Motor neuron (in vitro differentiated cells): ENCODE data around the gene TRAM2. TPM values are rescaled to one million over a fixed set of nuclear protein-coding genes. Genes with fewer than 3 reads are reported as not detected.

Experiments
- ATAC-seq, 8 experiments: fragments of 200-7000 bp; cut with Tn5 transposase; replicated peaks in 6 of 8; 2 replicates each; pipeline ENCODE4 v1.8.0; 2021; ENCODE audit warnings: mild to moderate bottlenecking in 8 of 8, moderate library complexity in 8 of 8
- H3K27ac ChIP-seq, 2 donors: fragments of 250-450 bp; sonication (Bioruptor Pico); 2 replicates each; pipeline ENCODE4 v1.9.0; 2021; ENCODE audit warnings: antibody characterized with exemption in 2 of 2, mild to moderate bottlenecking in 2 of 2, moderate library complexity in 1 of 2
- H3K4me1 ChIP-seq, 2 donors: fragments of 250-450 bp; sonication (Bioruptor Pico); replicated peaks in 1 of 2; 2 replicates each; pipeline ENCODE4 v1.6.1; 2021; ENCODE audit warnings: antibody characterized with exemption in 2 of 2, mild to moderate bottlenecking in 2 of 2, moderate library complexity in 1 of 2
- H3K4me3 ChIP-seq, 5 donors: fragments of 250-450 bp; sonication (Bioruptor Pico); 2 replicates each; pipeline ENCODE4 v1.9.0; 2021; ENCODE audit warnings: antibody characterized with exemption in 5 of 5, mild to moderate bottlenecking in 5 of 5, moderate library complexity in 4 of 5
- WGBS, 10 experiments: fragments of 450-650 bp; shearing (Covaris generic); methylation state at CpG; one replicate each; pipeline ENCODE4 v1.0.0; 2022; 5-methylcytosine and 5-hydroxymethylcytosine counted together
- in situ Hi-C, 9 experiments: fragments of 400-800 bp; cut with MboI; loops; one replicate each; pipeline ENCODE4 v1.15.0; 2021; ENCODE audit warnings: low sequenced_read_pairs in 9 of 9, low pct_unique_long_range_greater_than_20kb in 2 of 9; ENCODE audit not compliant: unreplicated experiment in 9 of 9
- total RNA-seq, 8 experiments: library from RNA; unstranded; fragments of 300-600 nt; gene quantifications; 2 replicates each; pipeline versions ENCODE4 v1.2.3 to v1.2.4, GENCODE V29; 2022

Gene TRAM2
- total RNA-seq, 8 experiments from 2014 or later: 1.8 to 38.0 (median 10.7) TPM

GRCh38 chr6:52538901-52539354, 37.9 kb downstream of the TRAM2 start:
- no peak overlapping the region for H3K4me3 ChIP-seq
- no peak overlapping the region for H3K27ac ChIP-seq
- in situ Hi-C loops: no loop called here
- peak in 3 of 8 experiments; percentile 23 to 73 (median 40) for ATAC-seq
- WGBS, 10 experiments: 0 to 100% (median 86%) methylated on average over 1 to 5 of the region's 5 CpGs
- H3K4me1 ChIP-seq: no peaks in the 10 kb centered on the region

GRCh38 chr6:52538252-52538900, 38.5 kb downstream of the TRAM2 start:
- Histone ChIP-seq H3K4me1 (no peaks in the 10 kb centered on the region), H3K27ac (no peak overlapping the region), H3K4me3 (no peak overlapping the region)
- WGBS, 10 experiments: 0 to 100% (median 8%) methylated on average over 1 to 2 of the region's 5 CpGs; no CpG with 5 or more reads in 7 of the 10 experiments
- in situ Hi-C loops: no loop called here
- peak in 3 of 8 experiments; percentile 15 to 90 (median 38) for ATAC-seq

DNA sequence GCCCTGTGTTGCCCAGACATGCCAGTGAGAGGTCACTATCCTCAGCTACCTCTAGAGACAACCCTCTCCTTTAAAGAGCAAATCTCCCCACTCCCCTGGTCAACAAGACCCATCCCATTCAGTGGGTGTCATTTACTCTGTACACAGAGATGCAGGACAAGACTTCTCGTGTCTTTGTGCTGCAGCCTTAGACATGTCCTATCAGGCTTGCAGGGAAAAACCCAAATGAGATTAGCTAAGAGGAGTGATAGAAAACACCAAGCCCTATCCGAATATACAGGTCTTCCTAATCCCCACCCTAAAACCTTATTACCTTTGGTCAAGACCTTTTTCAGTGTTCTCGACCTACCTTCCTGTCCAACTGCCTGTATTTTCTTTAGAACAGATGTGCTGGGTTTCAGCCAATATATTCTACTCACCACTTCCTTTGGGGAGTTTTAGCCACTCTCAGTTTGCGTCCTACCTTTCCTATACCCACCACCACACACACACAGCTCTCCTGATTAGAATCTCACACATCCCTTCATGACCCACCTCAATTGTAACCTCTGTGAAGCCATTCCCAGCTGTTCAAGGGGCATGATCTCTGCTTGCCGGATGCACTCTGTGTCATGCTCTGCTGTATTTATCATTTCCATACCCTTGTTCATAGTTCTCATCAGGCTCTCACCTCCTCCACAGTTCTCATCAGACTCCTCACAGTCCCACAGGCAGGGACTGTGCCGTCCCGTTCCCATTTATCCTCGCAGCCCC, 39.7 kb downstream of the TRAM2 start:
- Histone ChIP-seq H3K4me3 (no peak overlapping the region), H3K4me1 (no peaks in the 10 kb centered on the region), H3K27ac (no peak overlapping the region)
- ATAC-seq: peak in 3 of 8 experiments; percentile 6 to 16 (median 8)
- in situ Hi-C loops: no loop called here
- 36 to 95% (median 78%) methylated on average over 2 to 7 of the region's 8 CpGs; no CpG with 5 or more reads in 2 of the 10 experiments for WGBS, 10 experiments

DNA sequence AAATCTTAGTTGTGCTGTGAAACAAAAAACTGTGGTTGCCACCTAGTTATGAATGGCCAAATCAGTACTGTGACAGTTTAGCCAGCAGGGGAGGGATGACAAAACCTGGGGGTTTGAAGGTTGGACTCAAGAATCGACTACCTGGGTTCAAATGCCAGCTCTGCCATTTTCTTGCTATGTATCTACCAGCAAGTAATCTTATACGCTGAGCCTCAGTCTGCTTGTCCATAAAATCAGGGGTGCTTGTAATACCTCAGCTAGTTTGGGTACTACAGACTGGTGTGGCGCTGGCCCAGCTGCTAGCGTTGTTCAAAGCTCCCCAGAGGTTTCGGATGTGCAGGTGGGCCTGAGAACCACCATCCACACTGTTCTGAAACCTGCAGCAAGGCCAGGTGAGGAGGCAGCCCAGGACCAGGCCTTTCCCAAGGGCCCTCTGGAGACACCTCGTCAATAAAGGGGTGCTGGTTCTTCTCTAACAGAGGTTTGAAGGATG, 40.4 kb downstream of the TRAM2 start:
- Histone ChIP-seq H3K4me1 (no peaks in the 10 kb centered on the region), H3K4me3 (no peak overlapping the region), H3K27ac (no peak overlapping the region)
- WGBS, 10 experiments: 74 to 100% (median 93%) methylated on average over 1 to 3 of the region's 6 CpGs; no CpG with 5 or more reads in 5 of the 10 experiments
- in situ Hi-C loops: no loop called here
- no peak for ATAC-seq

DNA sequence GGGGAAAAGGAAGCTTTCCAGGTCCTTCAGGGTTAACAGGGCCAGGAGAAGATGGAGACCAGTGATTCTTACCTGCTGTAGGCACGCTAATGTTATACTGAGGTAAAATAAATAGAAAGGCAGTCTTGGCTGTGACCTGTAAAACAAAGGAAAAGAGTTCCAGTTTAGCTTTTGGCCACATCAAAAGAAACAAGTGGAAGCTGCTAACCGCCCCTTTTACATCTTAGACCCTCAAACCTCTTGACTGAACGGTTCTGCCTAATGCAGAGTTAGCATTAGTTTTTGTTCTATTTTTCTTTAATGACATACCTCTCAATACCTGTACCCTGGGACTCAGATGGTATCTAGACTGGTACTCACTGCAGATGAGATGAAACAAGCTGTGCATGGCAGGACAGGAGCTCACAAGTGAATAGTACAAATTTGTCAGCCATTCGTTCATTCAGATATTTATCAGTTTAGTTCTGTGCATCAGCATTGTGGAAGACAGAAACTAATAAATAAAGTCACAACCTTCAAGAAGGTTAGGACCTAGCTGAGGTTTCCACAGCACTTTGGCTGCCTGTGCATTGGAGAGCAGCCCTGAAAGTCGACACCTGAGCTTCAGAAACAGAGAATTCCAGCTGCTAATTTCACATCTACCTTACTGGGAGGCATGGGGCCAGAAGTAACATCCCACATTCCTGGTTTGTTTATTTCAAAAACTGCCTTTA, 41.0 kb downstream of the TRAM2 start:
- H3K27ac ChIP-seq: no peak overlapping the region
- ATAC-seq: no peak
- WGBS, 10 experiments: 78 to 100% (median 86%) methylated on average over 2 to 5 of the region's 5 CpGs
- no peak overlapping the region for H3K4me3 ChIP-seq
- in situ Hi-C loops: no loop called here
- no peaks in the 10 kb centered on the region for H3K4me1 ChIP-seq

DNA sequence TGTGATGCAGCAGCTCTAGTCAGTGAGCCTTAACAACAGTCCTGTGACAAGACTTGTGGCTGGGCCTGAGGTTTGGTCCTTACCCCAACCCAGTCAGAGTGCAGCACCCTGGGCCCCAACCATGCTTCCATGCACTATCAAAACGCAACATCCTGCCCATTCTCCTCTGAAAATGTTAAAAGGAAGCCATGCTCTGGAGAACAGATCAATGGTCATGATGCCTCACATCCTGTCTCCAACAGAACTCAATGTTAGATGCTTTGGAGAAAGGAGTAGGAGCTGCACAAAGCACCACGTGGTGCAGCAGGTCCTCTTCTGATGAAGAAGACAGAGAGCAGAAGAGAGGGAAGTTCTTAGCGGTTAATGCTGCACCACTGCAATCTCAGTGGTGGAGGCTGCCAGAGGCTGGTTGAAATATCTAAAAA, 41.9 kb downstream of the TRAM2 start:
- WGBS, 10 experiments: 73 to 100% (median 100%) methylated on average over 1 to 2 of the region's 3 CpGs; no CpG with 5 or more reads in 5 of the 10 experiments

DNA sequence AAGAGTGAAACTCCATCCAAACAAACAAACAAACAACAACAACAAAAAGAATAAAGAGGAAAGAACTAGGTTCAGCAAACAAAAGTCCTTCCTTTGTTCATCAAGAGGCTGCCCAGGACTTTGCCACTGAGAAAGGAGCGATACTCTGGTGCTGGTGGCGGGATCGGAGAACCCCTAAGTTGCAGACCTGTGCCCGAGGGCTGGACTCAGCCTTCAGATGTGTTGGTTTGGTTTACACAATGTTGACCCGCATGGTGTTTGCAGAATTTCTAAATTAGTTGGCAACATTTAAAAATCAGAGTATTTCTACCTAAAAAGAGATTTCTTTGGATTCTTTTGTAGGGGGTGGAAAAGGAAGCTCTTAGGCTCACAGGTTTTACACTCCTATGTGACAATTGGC, 42.5 kb downstream of the TRAM2 start:
- no peak for ATAC-seq
- Histone ChIP-seq H3K27ac (no peak overlapping the region), H3K4me3 (no peak overlapping the region), H3K4me1 (no peaks in the 10 kb centered on the region)
- in situ Hi-C loops: no loop called here
- WGBS, 10 experiments: 87 to 100% (median 100%) methylated on average over 1 to 4 of the region's 5 CpGs; no CpG with 5 or more reads in 5 of the 10 experiments

More for the DNA sequence above, 41.9 kb downstream of the TRAM2 start:
- no peak for ATAC-seq
- Histone ChIP-seq H3K4me1 (no peaks in the 10 kb centered on the region), H3K4me3 (no peak overlapping the region), H3K27ac (no peak overlapping the region)
- in situ Hi-C loops: no loop called here

DNA sequence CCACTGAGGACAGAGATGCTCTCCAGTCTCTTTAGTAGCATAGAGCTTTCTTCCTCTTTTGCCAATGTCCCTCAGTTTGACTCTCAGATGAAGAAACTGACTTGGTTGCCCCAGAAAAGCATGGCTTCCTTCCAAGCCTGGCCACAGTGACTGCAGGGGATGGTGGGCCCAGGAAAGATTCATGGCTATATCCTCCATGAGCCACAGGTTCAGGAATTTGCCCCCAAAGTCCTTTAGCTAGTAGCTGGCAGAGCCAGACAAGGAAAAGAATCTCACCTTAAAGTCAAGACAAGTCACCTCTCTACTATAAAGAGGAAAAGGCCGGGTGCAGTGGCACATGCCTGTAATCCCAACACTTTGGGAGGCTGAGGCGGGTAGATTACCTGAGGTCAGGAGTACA, 43.4 kb downstream of the TRAM2 start:
- no peak overlapping the region for H3K27ac ChIP-seq
- no peak overlapping the region for H3K4me3 ChIP-seq
- no peak for ATAC-seq
- WGBS, 10 experiments: 89 to 100% (median 100%) methylated on average over 1 of the region's 2 CpGs; no CpG with 5 or more reads in 5 of the 10 experiments
- no peaks in the 10 kb centered on the region for H3K4me1 ChIP-seq
- in situ Hi-C loops: no loop called here

DNA sequence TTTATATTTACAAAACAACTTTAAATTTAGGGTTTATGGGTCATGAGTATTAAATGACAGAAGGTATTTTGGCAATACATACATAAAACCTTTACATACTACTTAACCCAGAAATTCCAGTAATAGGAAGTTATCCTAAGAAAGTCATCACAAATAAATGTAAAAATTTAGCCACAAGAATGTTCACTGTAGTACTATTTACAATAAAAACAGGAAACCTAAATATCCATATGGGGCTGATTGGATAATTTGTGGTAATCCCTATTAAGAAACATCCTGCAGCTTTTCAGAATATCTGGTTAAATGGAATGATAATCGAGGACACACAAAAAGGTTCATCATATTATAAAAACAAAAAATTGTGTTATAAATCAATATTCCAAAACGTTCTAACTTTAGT, 44.4 kb downstream of the TRAM2 start:
- no peak for ATAC-seq
- in situ Hi-C loops: no loop called here
- no peaks in the 10 kb centered on the region for H3K4me1 ChIP-seq
- 22 to 100% (median 69%) methylated on average over 1 to 2 of the region's 2 CpGs; no CpG with 5 or more reads in 2 of the 10 experiments for WGBS, 10 experiments
- no peak overlapping the region for H3K27ac ChIP-seq
- H3K4me3 ChIP-seq: no peak overlapping the region

DNA sequence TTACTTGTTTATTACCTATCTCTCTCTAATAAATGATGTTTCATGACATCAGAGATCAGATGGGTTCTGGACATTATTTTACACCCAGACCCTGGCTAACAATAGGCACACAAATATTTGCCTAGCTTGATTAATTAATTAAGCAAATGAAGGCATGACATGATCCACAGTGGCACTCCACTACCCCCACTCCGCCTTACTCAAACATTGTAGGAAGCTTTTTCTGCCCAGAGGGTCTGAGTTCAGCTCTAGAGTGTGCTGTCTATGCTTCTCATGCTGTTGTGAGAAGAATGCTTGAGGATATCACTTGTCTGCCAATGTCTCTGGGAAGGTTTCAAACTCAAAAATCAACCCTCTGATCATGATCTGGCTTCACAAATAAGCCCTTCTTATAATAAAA, 45.0 kb downstream of the TRAM2 start:
- Histone ChIP-seq H3K4me3 (no peak overlapping the region), H3K4me1 (no peaks in the 10 kb centered on the region), H3K27ac (no peak overlapping the region)
- in situ Hi-C loops: no loop called here
- peak in 1 of 8 experiments; percentile 65 for ATAC-seq
- WGBS, 10 experiments: 71 to 100% (median 100%) methylated on average over 1 of the region's 1 CpG; no CpG with 5 or more reads in 4 of the 10 experiments

GRCh38 chr6:52531396-52531795, 45.5 kb downstream of the TRAM2 start:
- Histone ChIP-seq H3K4me3 (no peak overlapping the region), H3K4me1 (no peaks in the 10 kb centered on the region), H3K27ac (no peak overlapping the region)
- ATAC-seq: no peak
- in situ Hi-C loops: no loop called here
- 95 to 100% (median 100%) methylated on average over 1 to 4 of the region's 4 CpGs; no CpG with 5 or more reads in 5 of the 10 experiments for WGBS, 10 experiments

- Histone ChIP-seq H3K4me1 (no peaks in the 10 kb centered on the region), H3K4me3 (no peak overlapping the region), H3K27ac (no peak overlapping the region)
- 87 to 100% (median 92%) methylated on average over 2 to 9 of the region's 10 CpGs; no CpG with 5 or more reads in 3 of the 10 experiments for WGBS, 10 experiments
- ATAC-seq: peak in 1 of 8 experiments; percentile 58
- in situ Hi-C loops: no loop called here
Observed at GRCh38 chr6:52530351-52530750, 46.5 kb downstream of the TRAM2 start.

- in situ Hi-C loops: no loop called here
- H3K4me1 ChIP-seq: no peaks in the 10 kb centered on the region
- H3K27ac ChIP-seq: no peak overlapping the region
- no peak overlapping the region for H3K4me3 ChIP-seq
- 80 to 100% (median 94%) methylated on average over 1 to 6 of the region's 8 CpGs; no CpG with 5 or more reads in 4 of the 10 experiments for WGBS, 10 experiments
- ATAC-seq: no peak
Observed at GRCh38 chr6:52529311-52529710, 47.5 kb downstream of the TRAM2 start.
